UCSD-AML1 (cell line): ENCODE measurements around the gene CSNK1A1.
"Not testable (repeated sequence)": the region's sequence is repeated elsewhere in the genome, so short reads cannot be mapped to it uniquely, and the experiment has no call there.

Source experiments
- DNase-seq: peaks from one replicate; lab custom pipeline; 2025; ENCODE audit not compliant: unreplicated experiment; lab: John Stamatoyannopoulos, UW

The CSNK1A1 gene

GRCh38 chr5:149551227-149552037 lies at the start of gene CSNK1A1:
Gene CSNK1A1, minus strand, starts transcription at chr5:149551439. Its CDS starts 475 bp downstream, at chr5:149550964.
- peak; percentile 100 for DNase-seq

GRCh38 chr5:149600932-149601331 lies 49.7 kb upstream of the CSNK1A1 start:
- DNase-seq = no peak

GRCh38 chr5:149599375-149599774 lies 48.1 kb upstream of the CSNK1A1 start:
- no peak for DNase-seq

- no peak for DNase-seq
These were observed 47.7 kb upstream of the CSNK1A1 start for GRCh38 chr5:149598966-149599365.

- not testable (repeated sequence) for DNase-seq
These were observed 47.0 kb upstream of the CSNK1A1 start for GRCh38 chr5:149598234-149598633.

GRCh38 chr5:149597618-149598017 lies 46.4 kb upstream of the CSNK1A1 start:
- no peak for DNase-seq

DNA sequence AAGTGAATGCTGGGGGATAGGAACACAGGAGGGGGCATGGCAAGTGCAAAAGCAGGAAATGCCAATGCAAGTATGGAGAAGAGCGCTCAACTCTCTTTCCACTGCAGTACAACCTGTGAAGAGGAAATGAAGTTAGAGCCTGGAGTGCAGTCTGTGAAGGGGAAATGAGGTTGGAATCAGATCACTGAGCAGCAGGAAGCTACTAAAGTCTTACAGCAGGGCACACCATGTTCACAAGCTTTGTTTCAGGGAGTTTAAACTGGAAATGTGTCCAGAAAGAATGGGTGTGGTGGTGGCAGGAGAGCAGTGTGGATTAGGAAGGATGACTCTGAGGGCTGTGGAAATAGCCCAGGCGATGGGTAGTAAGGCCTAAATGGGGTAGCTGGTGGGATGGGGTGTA lies 45.5 kb upstream of the CSNK1A1 start:
- DNase-seq = no peak

GRCh38 chr5:149595105-149595504 lies 43.9 kb upstream of the CSNK1A1 start:
- DNase-seq = not testable (repeated sequence)

- no peak for DNase-seq
These were observed 43.1 kb upstream of the CSNK1A1 start for GRCh38 chr5:149594206-149594895.

GRCh38 chr5:149593370-149593769 lies 42.1 kb upstream of the CSNK1A1 start:
- no peak for DNase-seq

GRCh38 chr5:149588936-149589335 lies 37.7 kb upstream of the CSNK1A1 start:
- DNase-seq = no peak

DNA sequence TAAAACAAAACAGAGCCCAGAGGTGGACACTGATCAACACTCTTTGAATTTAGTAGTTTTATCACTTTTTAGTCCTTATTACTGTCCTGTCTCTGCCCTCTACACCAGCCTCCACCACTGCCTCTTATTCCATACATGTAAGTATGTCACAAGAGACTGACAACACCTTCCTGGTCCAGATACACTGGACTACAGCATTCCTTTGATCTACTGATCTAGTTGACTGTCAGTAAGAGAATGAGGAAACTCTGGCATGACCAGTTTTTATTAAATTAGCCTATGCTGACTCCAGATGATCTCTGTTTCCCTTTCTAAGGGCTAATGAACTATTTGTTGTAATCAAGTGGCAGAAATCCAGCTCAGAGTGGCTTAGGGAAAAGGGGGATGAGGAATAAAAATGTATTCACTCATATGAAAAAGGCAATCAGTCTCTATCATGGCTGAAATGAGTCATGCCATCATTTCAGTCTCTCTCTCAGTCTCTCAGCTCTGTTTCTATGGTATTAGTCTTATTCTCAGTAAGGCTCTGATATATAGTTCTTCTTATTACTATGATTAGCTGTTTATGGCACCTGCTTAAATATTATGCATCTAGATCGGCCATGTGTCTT lies 35.6 kb upstream of the CSNK1A1 start:
- DNase-seq = no peak

DNA sequence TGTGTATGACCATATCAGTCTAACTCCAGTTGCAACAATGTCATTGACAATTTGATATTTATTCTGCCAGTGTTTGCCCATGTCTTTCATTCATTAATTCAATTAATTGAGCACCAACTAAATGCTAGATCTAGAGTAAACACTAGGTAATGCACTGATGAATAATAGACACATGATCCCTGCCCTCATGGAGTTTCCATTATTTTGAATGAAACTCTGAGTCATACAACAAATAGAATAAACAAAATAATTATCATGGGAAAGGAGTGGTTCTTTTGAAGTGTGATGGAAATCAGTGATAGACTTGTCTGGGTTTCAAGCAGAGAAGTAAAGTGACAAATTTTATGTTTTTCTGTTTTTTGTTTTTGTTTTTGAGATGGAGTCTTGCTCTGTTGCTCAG lies 34.7 kb upstream of the CSNK1A1 start:
- no peak for DNase-seq

DNA sequence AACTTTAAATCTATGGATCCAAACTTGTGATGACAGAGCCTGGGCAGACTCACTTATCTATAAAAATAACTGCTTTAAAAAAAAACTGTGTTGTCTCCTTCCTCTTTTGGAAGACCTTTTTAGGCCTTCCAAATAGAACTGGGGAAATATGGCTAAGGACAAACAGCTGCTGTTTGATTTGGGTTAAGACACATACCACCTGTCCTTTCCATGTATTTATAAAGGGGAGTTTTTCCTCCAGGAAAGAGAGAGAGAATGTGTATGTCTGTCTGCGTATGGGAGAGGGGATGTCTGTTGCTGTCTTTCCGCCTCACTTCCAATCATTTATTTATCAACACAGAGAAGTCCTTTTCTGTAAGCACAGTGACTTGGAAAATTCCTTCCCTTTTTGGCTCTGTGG lies 32.9 kb upstream of the CSNK1A1 start:
- no peak for DNase-seq

DNA sequence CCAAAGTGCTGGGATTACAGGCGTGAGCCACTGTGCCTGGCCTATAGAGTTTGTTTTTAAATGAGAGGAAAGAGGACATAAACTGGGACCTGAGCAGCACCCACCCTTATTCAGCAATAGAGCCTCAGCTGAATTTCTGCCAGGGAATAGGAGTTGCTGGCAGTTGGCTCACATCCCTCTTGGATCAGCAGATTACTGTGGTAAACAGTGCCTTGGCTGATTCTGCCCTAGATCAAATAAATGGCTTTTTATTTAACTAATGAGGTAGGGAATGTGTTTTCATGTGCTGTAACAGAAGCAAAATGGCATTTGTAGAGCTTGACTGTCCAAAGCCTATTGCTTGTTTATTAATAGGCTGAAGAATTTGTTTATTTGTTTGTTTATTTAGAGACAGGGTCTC lies 32.2 kb upstream of the CSNK1A1 start:
- DNase-seq = no peak

GRCh38 chr5:149581931-149582768 lies 30.9 kb upstream of the CSNK1A1 start:
- no peak for DNase-seq

DNA sequence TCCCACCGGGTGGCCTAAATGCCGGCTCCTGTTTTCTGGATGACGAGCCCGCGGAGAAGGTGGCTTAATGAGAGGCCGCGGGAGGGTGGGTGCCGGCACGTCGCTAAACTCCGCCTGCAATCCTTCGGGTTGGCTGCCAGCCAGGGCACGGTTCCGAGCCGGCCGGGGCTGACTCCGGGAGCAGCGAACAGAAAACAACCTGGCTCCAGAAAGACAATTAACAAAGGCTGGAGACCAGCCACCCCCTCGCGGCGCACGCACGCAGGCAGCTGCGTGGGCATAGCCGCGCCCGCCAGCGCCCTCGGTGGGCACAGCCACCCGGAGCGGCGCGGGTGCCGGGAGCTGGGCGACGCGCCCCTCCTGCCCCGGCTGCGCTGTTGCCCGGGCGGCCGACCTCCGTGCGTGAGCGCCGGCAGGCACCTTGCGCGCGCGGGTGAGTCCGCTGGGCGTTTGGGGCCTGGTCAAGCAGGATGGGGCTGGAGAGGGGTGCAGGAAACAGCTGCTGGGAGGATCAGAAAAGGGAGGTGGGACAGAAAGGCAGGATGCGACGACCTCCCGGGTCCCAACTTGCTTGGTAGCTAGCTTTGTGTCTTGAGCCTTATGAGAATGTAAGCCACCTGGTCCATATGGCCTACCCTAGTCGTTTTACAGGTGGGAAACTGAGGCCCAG lies 30.1 kb upstream of the CSNK1A1 start, which contains the start of gene ARHGEF37:
ARHGEF37 (plus strand) TSS at position 307 of the 670 bp plus-strand sequence. CDS start 16,272 bp downstream, outside the sequence.
- no peak for DNase-seq

DNA sequence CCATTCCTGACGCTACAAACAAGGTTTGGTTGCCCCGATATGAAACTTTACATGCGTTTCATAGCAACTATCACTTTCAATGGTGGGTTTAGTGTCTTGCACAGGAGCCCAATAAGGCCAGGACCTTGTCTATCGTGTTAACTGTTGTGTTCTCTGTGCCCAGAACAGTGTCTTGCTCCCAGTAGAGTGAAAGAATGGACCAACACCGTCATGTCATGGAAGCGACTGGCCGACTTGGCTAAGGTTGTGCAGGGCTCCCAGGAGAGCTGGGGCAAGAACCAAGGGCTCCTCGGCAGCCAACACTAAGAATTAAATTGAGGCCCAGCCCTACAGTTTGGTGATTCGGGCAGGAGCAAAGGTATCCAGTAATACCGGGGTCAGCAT lies 29.6 kb upstream of the CSNK1A1 start:
- DNase-seq = no peak

DNA sequence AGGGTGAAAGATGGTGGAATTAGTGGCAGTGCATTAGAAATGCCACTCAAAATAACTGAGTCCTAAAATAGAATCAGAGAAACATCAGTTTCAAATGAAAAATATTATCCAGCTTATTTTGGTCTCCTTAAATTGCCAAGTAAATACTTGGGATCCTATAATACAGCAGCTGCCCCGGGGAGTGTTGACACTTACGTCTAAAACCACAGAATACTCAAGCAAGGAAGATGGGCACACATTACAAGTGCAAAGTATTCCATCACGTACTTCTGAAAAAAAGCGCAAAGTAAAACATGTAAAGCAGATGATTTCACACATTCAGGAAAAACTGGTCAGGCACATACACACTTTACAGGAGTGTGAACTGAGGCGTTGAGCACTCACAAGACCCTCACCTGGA lies 27.7 kb upstream of the CSNK1A1 start:
- no peak for DNase-seq

DNA sequence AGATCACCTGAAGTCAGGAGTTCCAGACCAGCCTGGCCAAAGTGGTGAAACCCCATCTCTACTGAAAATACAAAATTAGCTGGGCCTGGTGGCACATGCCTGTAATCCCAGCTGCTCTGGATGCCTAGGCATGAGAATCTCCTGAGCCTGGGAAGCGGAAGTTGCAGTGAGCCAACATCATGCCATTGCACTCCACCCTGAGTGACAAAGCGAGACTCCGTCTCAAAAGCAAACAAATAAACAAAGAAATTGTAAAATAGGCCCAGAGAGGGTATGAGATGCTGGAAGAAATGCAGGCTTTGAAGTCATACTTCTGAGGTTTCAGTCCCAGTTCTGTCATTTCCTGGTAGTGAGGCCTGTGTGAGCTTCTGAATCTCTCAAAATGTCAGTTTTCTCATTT lies 24.8 kb upstream of the CSNK1A1 start:
- no peak for DNase-seq
